ENCODE data around the gene XAB2. TPM values are rescaled to one million over a fixed set of nuclear protein-coding genes. Genes with fewer than 3 reads are reported as not detected.
"Not testable (repeated sequence)": the region's sequence is repeated elsewhere in the genome, so short reads cannot be mapped to it uniquely, and the experiment has no call there.

XAB2 gene
- total and polyA plus RNA-seq, 4 experiments from 2014 or later = 5.4 to 77.2 (median 42.6) TPM

DNA sequence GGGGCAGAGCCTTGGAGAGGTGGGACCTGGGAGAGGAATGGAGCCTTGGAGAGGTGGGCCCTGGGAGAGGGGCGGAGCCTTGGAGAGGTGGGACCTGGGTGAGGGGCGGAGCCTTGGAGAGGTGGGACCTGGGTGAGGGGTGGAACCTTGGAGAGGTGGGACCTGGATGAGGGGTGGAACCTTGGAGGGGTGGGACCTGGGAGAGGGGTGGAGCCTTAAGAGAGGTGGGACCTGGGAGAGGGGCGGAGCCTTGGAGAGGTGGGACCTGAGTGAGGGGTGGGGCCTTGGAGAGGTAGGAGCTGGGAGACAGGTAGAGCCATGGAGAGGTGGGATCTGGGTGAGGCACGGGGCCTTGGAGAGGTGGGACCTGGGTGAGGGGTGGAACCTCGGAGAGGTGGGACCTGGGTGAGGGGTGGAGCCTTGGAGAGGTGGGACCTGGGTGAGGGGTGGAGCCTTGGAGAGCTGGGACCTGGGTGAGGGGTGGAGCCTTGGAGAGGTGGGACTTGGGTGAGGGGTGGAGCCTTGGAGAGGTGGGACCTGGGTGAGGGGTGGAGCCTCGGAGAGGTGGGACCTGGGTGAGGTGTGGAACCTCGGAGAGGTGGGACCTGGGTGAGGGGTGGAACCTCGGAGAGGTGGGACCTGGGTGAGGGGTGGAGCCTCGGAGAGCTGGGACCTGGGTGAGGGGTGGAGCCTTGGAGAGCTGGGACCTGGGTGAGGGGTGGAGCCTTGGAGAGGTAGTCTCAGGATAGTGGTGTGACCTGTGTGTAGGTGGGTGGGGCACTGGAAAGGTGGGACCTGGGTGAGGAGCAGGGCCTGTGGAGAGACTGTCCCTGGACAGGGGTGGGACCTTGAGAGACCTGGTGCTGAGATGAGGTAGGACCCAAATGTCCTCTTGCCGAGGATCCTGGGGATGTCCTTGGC, 14.5 kb upstream of the XAB2 start:
- H3K9me3 ChIP-seq (ENCODE audit: control insufficient read depth in 1 of 2, low read length in 2 of 2); H3K27me3 Mint-ChIP-seq; H3K4me3 ChIP-seq (ENCODE audit: low read length in 2 of 2); H3K4me3 Mint-ChIP-seq; H3K27me3 ChIP-seq (ENCODE audit: insufficient read depth, low read length); CTCF ChIA-PET (ENCODE audit: partially characterized antibody); H3K27ac ChIP-seq (ENCODE audit: low read depth, low read length); intact Hi-C loops (cut with micrococcal nuclease); H3K9me3 Mint-ChIP-seq: not testable (repeated sequence)
- peak overlapping the region in 1 of 7 donors; percentile 56 for H3K27ac Mint-ChIP-seq
- peaks cover 10 to 15% (median 13%) of the 10 kb centered on the region in 4 donors for H3K4me1 Mint-ChIP-seq
- peaks cover 11% of the 10 kb centered on the region for H3K4me1 ChIP-seq (ENCODE audit: insufficient read depth, low read length)
- POLR2A ChIA-PET (ENCODE audit: partially characterized antibody) = interaction anchor here (1.3 to 1.5 kb wide), 3 partner anchors 9 to 14 kb away, joined by 3 to 4 read pairs (median 4); partner anchors contain the start of genes PET100 and XAB2
- H3K36me3 ChIP-seq (ENCODE audit: insufficient read depth, low read length) = peaks cover 25% of the 10 kb centered on the region
- peaks cover 15 to 17% of the 10 kb centered on the region in 2 donors for H3K36me3 Mint-ChIP-seq
- peak in 2 of 5 donors; percentile 23 to 42 for DNase-seq

DNA sequence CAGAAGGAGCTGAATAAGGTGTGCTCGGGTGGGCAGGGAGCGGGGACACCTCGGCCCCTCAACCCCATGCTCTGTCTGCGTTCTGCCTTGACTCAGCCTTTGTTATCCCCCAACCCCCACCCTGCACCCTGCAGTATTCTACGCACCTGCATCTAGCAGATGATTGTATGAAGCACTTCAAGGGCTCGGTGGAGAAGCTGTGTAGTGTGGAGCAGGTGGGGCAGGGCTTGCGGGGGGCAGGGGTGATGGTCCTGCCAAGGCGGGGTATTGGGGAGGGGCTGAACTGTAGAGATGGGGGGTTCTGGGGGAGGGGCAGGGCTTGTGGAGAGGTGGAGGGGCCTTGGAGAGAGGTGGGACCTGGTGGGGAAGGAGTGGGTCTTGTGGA, 13.7 kb upstream of the XAB2 start:
- CTCF ChIA-PET (ENCODE audit: partially characterized antibody) = interaction anchor here (1.4 to 2.0 kb wide), 2 partner anchors 9 to 75 kb away, joined by 3 to 6 read pairs; no protein-coding TSS in a partner anchor
- Histone ChIP-seq H3K9me3 (ENCODE audit: control insufficient read depth in 1 of 2, low read length in 2 of 2) (no peaks in the 10 kb centered on the region), H3K27ac (ENCODE audit: low read depth, low read length) (no peak overlapping the region), H3K36me3 (ENCODE audit: insufficient read depth, low read length) (peaks cover 25% of the 10 kb centered on the region), H3K4me3 (ENCODE audit: low read length in 2 of 2) (no peak overlapping the region), H3K4me1 (ENCODE audit: insufficient read depth, low read length) (peaks cover 20% of the 10 kb centered on the region), H3K27me3 (ENCODE audit: insufficient read depth, low read length) (no peaks in the 10 kb centered on the region)
- intact Hi-C loops (cut with micrococcal nuclease) = no loop called here
- POLR2A ChIA-PET (ENCODE audit: partially characterized antibody) = no interaction called here
- H3K4me1 Mint-ChIP-seq = peaks cover 13 to 19% (median 17%) of the 10 kb centered on the region in 4 donors
- DNase-seq = no peak
- H3K27me3 Mint-ChIP-seq = no peaks in the 10 kb centered on the region
- peaks cover 15 to 17% of the 10 kb centered on the region in 2 donors for H3K36me3 Mint-ChIP-seq
- H3K27ac Mint-ChIP-seq = peak overlapping the region in 1 of 7 donors; percentile 31
- no peak overlapping the region for H3K4me3 Mint-ChIP-seq
- no peaks in the 10 kb centered on the region for H3K9me3 Mint-ChIP-seq

DNA sequence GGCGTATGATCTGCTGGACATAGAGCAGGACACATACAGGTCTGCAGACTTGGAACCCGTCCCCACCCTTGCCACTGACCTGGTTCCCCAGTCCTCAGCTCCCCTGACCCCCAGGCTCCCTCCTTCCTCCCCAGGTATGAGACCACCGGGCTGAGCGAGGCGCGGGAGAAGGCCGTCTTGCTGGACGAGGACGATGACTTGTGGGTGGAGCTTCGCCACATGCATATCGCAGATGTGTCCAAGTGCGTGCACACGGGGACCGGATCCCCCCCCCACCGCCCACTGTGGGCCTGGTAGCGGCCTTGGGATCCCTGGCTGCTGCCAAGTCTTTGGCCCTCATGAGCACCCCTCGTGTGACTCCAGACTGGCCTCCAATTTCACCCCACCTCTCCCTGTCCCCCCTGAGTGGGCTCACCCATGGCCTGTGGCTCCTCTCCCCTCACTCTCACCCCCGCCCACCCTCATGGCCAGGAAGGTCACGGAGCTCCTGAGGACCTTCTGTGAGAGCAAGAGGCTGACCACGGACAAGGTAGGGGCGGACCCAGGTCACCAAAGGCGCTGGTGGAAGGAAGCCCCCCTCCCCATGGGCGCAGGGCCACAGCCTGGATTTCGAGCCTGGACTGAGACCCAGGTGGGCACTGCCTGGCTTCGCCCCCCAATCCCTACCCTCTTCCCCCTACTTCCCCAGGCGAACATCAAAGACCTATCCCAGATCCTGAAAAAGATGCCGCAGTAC, 13.1 kb upstream of the XAB2 start:
- peaks cover 11 to 15% of the 10 kb centered on the region in 2 donors for H3K36me3 Mint-ChIP-seq
- no peak for DNase-seq
- no peaks in the 10 kb centered on the region for H3K9me3 ChIP-seq (ENCODE audit: control insufficient read depth in 1 of 2, low read length in 2 of 2)
- H3K27me3 Mint-ChIP-seq = no peaks in the 10 kb centered on the region
- H3K36me3 ChIP-seq (ENCODE audit: insufficient read depth, low read length) = peaks cover 25% of the 10 kb centered on the region
- H3K27ac ChIP-seq (ENCODE audit: low read depth, low read length) = no peak overlapping the region
- ChIA-PET POLR2A (ENCODE audit: partially characterized antibody) (interaction anchor here (1.2 kb wide), 1 partner anchor 9 kb away, joined by 3 read pairs; the partner anchor contains the start of gene PCP2), CTCF (ENCODE audit: partially characterized antibody) (interaction anchor here (1.4 to 2.0 kb wide), 2 partner anchors 9 to 74 kb away, joined by 3 to 6 read pairs; no protein-coding TSS in a partner anchor)
- no peak overlapping the region for H3K4me3 Mint-ChIP-seq
- H3K4me3 ChIP-seq (ENCODE audit: low read length in 2 of 2) = no peak overlapping the region
- peaks cover 13 to 25% (median 19%) of the 10 kb centered on the region in 4 donors for H3K4me1 Mint-ChIP-seq
- intact Hi-C loops (cut with micrococcal nuclease) = no loop called here
- H3K27ac Mint-ChIP-seq = peak overlapping the region in 1 of 7 donors; percentile 48
- no peaks in the 10 kb centered on the region for H3K9me3 Mint-ChIP-seq
- H3K4me1 ChIP-seq (ENCODE audit: insufficient read depth, low read length) = peaks cover 25% of the 10 kb centered on the region
- no peaks in the 10 kb centered on the region for H3K27me3 ChIP-seq (ENCODE audit: insufficient read depth, low read length)

DNA sequence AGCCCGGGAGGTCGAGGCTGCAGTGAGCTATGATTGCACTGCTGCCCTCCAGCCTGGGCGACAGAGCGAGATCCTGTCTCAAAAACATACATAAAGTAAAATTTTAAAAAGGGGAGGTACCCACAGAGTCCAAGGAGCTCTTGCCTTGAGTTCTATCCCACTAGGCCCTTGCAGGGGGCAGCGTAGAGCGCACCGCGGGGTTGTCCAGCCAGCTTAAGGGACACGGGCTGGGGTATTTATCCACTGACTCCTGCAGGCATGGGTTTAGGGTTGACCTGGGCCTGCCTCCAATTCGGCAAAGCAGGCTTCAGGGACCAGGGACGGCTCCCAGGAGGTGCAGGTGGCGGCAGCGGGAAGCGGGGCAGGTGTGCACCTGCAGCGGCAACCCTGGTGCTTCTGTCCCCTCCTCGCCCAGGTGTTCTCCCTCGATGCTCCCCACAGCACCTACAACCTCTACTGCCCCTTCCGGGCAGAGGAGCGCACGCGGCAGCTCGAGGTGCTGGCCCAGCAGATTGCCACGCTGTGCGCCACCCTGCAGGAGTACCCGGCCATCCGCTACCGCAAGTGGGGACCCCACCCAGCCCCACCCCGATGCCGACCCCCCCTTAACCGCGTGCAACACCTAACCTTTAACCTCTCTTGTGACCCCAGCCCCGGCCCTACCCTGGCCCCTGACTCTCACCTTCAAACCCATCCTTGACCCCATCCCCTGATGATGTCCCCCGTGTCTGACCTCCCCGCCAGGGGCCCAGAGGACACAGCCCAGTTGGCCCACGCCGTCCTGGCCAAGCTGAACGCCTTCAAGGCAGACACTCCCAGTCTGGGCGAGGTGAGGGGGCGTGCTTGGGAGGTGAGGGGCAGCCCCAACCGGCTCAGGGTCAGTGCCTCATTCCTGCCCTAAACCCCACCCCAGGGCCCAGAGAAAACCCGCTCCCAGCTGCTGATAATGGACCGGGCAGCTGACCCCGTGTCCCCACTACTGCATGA, 12.2 kb upstream of the XAB2 start:
- Mint-ChIP-seq H3K27me3 (no peaks in the 10 kb centered on the region), H3K27ac (peak overlapping the region in 1 of 7 donors; percentile 62), H3K9me3 (no peaks in the 10 kb centered on the region), H3K4me1 (peaks cover 15 to 30% (median 23%) of the 10 kb centered on the region in 4 donors), H3K4me3 (no peak overlapping the region), H3K36me3 (peaks cover 11 to 15% of the 10 kb centered on the region in 2 donors)
- H3K4me1 ChIP-seq (ENCODE audit: insufficient read depth, low read length) = peaks cover 30% of the 10 kb centered on the region
- ChIA-PET POLR2A (ENCODE audit: partially characterized antibody) (interaction anchor here (1.2 kb wide), 1 partner anchor 8 kb away, joined by 3 read pairs; the partner anchor contains the start of gene PCP2), CTCF (ENCODE audit: partially characterized antibody) (interaction anchor here (0.6 to 2.0 kb wide), 4 partner anchors 10 to 643 kb away, joined by 3 to 6 read pairs (median 4); partner anchors contain the start of gene TRAPPC5)
- no peaks in the 10 kb centered on the region for H3K9me3 ChIP-seq (ENCODE audit: control insufficient read depth in 1 of 2, low read length in 2 of 2)
- intact Hi-C loops (cut with micrococcal nuclease) = no loop called here
- no peak overlapping the region for H3K27ac ChIP-seq (ENCODE audit: low read depth, low read length)
- DNase-seq = peak in 1 of 5 donors; percentile 29
- H3K4me3 ChIP-seq (ENCODE audit: low read length in 2 of 2) = no peak overlapping the region
- H3K27me3 ChIP-seq (ENCODE audit: insufficient read depth, low read length) = no peaks in the 10 kb centered on the region
- H3K36me3 ChIP-seq (ENCODE audit: insufficient read depth, low read length) = peaks cover 25% of the 10 kb centered on the region

DNA sequence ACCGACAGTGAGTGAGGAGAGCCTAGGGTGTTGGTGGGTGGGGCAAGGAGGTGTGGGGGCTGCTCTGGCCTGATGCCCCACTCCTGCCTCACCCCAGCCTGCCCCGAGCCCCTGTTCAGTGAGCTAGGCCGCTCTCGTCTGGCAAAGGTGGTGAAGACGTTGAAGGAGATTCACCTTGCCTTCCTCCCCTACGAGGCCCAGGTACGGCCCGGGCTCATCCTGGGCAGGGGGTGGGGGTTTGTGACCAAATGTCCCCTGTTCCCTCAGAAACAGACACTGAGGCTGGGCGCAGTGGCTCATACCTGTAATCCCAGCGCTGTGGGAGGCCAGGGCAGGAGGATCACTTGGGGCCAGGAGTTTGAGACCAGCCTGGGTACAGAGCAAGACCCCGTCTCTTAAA, 11.5 kb upstream of the XAB2 start:
- intact Hi-C loops (cut with micrococcal nuclease) = no loop called here
- peaks cover 36% of the 10 kb centered on the region for H3K4me1 ChIP-seq (ENCODE audit: insufficient read depth, low read length)
- Mint-ChIP-seq H3K4me1 (peaks cover 17 to 37% (median 27%) of the 10 kb centered on the region in 4 donors), H3K9me3 (no peaks in the 10 kb centered on the region), H3K4me3 (no peak overlapping the region), H3K36me3 (peaks cover 9 to 13% of the 10 kb centered on the region in 2 donors), H3K27ac (no peak overlapping the region), H3K27me3 (no peaks in the 10 kb centered on the region)
- H3K9me3 ChIP-seq (ENCODE audit: control insufficient read depth in 1 of 2, low read length in 2 of 2) = no peaks in the 10 kb centered on the region
- ChIA-PET CTCF (ENCODE audit: partially characterized antibody) (interaction anchor here (0.6 to 0.8 kb wide), 3 partner anchors 40 to 1180 kb away, joined by 3 to 4 read pairs (median 4); partner anchors contain the start of gene TRAPPC5), POLR2A (ENCODE audit: partially characterized antibody) (no interaction called here)
- H3K27ac ChIP-seq (ENCODE audit: low read depth, low read length) = no peak overlapping the region
- H3K27me3 ChIP-seq (ENCODE audit: insufficient read depth, low read length) = no peaks in the 10 kb centered on the region
- DNase-seq = peak in 1 of 5 donors; percentile 30
- no peak overlapping the region for H3K4me3 ChIP-seq (ENCODE audit: low read length in 2 of 2)
- peaks cover 25% of the 10 kb centered on the region for H3K36me3 ChIP-seq (ENCODE audit: insufficient read depth, low read length)

DNA sequence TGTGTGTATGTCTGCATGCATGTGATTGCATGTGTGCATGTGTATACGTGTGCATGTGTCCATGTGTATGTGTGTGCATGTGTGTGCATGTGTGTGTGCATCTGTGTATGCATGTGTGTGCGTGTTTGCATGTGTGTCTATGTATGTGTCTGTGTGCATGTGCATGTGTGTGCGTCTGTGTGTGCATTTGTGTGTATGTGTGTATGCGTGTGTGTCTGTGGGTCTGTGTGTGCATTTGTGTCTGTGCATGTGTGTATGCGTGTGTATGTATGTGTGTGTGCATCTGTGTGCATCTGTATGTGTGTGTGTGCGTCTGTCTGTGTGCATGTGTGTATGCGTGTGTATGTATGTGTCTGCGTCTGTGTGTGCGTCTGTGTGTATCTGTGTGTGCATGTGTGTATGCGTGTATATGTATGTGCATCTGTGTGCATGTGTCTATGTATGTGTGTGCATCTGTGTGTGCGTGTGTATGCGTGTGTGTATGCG, 10.6 kb upstream of the XAB2 start:
- Mint-ChIP-seq H3K27me3 (no peaks in the 10 kb centered on the region), H3K4me1 (peaks cover 16 to 44% (median 33%) of the 10 kb centered on the region in 4 donors), H3K4me3 (peak overlapping the region in 6 of 8 donors; percentile 5 to 75 (median 50)), H3K9me3 (no peaks in the 10 kb centered on the region), H3K27ac (peak overlapping the region in 5 of 7 donors; percentile 66 to 86 (median 81)), H3K36me3 (peaks cover 7 to 10% of the 10 kb centered on the region in 2 donors)
- H3K27me3 ChIP-seq (ENCODE audit: insufficient read depth, low read length) = no peaks in the 10 kb centered on the region
- peaks cover 36% of the 10 kb centered on the region for H3K4me1 ChIP-seq (ENCODE audit: insufficient read depth, low read length)
- intact Hi-C loops (cut with micrococcal nuclease) = no loop called here
- ChIA-PET POLR2A (ENCODE audit: partially characterized antibody) (interaction anchor here (3.1 kb wide), 1 partner anchor 10 kb away, joined by 15 read pairs; the partner anchor contains the start of genes PET100 and XAB2), CTCF (ENCODE audit: partially characterized antibody) (no interaction called here)
- H3K4me3 ChIP-seq (ENCODE audit: low read length in 2 of 2) = no peak overlapping the region
- peaks cover 21% of the 10 kb centered on the region for H3K36me3 ChIP-seq (ENCODE audit: insufficient read depth, low read length)
- no peak for DNase-seq
- H3K9me3 ChIP-seq (ENCODE audit: control insufficient read depth in 1 of 2, low read length in 2 of 2) = no peaks in the 10 kb centered on the region
- no peak overlapping the region for H3K27ac ChIP-seq (ENCODE audit: low read depth, low read length)

All from CD4-positive, alpha-beta memory T cell (primary cell).